ENCODE data around the gene OR6J1. TPM values are rescaled to one million over a fixed set of nuclear protein-coding genes. Genes with fewer than 3 reads are reported as not detected.
"Not testable (repeated sequence)": the region's sequence is repeated elsewhere in the genome, so short reads cannot be mapped to it uniquely, and the experiment has no call there.

OR6J1 gene
- total RNA-seq, 1 experiment from 2014 or later, result not detected

GRCh38 chr14:22656226-22656625, 12.1 kb upstream of the OR6J1 start:
- in situ Hi-C loops (cut with HindIII; ENCODE audit: low sequenced_read_pairs), result no loop called here
- no peak for DNase-seq (ENCODE audit: low spot score)

GRCh38 chr14:22653012-22653621, 9.0 kb upstream of the OR6J1 start:
- peak; percentile 51 for DNase-seq (ENCODE audit: low spot score)
- in situ Hi-C loops (cut with HindIII; ENCODE audit: low sequenced_read_pairs), result loop anchor here (5.0 kb wide), 1 partner anchor 66 kb away; the partner anchor contains the start of gene DAD1

GRCh38 chr14:22651586-22651985, 7.4 kb upstream of the OR6J1 start:
- in situ Hi-C loops (cut with HindIII; ENCODE audit: low sequenced_read_pairs), result loop anchor here (5.0 kb wide), 1 partner anchor 64 kb away; the partner anchor contains the start of gene DAD1
- DNase-seq (ENCODE audit: low spot score), result no peak

GRCh38 chr14:22650960-22651521, 6.9 kb upstream of the OR6J1 start:
- in situ Hi-C loops (cut with HindIII; ENCODE audit: low sequenced_read_pairs), result loop anchor here (5.0 kb wide), 1 partner anchor 64 kb away; the partner anchor contains the start of gene DAD1
- DNase-seq (ENCODE audit: low spot score), result peak; percentile 67

GRCh38 chr14:22650046-22650739, 6.0 kb upstream of the OR6J1 start:
- no peak for DNase-seq (ENCODE audit: low spot score)
- in situ Hi-C loops (cut with HindIII; ENCODE audit: low sequenced_read_pairs), result loop anchor here (5.0 kb wide), 1 partner anchor 63 kb away; the partner anchor contains the start of gene DAD1

GRCh38 chr14:22648506-22648905, 4.4 kb upstream of the OR6J1 start:
- DNase-seq (ENCODE audit: low spot score), result no peak
- in situ Hi-C loops (cut with HindIII; ENCODE audit: low sequenced_read_pairs), result no loop called here

- no peak for DNase-seq (ENCODE audit: low spot score)
- in situ Hi-C loops (cut with HindIII; ENCODE audit: low sequenced_read_pairs), result no loop called here
Measured at GRCh38 chr14:22646570-22647254, 2.6 kb upstream of the OR6J1 start.

- in situ Hi-C loops (cut with HindIII; ENCODE audit: low sequenced_read_pairs), result no loop called here
- DNase-seq (ENCODE audit: low spot score), result no peak
Measured at GRCh38 chr14:22641846-22642245, 2.3 kb downstream of the OR6J1 start.

GRCh38 chr14:22640192-22640591, 4.0 kb downstream of the OR6J1 start:
- no peak for DNase-seq (ENCODE audit: low spot score)
- in situ Hi-C loops (cut with HindIII; ENCODE audit: low sequenced_read_pairs), result no loop called here

GRCh38 chr14:22635980-22636379, 8.2 kb downstream of the OR6J1 start:
- in situ Hi-C loops (cut with HindIII; ENCODE audit: low sequenced_read_pairs); DNase-seq (ENCODE audit: low spot score): not testable (repeated sequence)

GRCh38 chr14:22634233-22634900, 9.8 kb downstream of the OR6J1 start:
- in situ Hi-C loops (cut with HindIII; ENCODE audit: low sequenced_read_pairs), result no loop called here
- DNase-seq (ENCODE audit: low spot score), result no peak

GRCh38 chr14:22630486-22630885, 13.7 kb downstream of the OR6J1 start:
- no peak for DNase-seq (ENCODE audit: low spot score)
- in situ Hi-C loops (cut with HindIII; ENCODE audit: low sequenced_read_pairs), result no loop called here

GRCh38 chr14:22630066-22630465, 14.1 kb downstream of the OR6J1 start:
- DNase-seq (ENCODE audit: low spot score), result no peak
- in situ Hi-C loops (cut with HindIII; ENCODE audit: low sequenced_read_pairs), result no loop called here

GRCh38 chr14:22629361-22629760, 14.8 kb downstream of the OR6J1 start:
- in situ Hi-C loops (cut with HindIII; ENCODE audit: low sequenced_read_pairs), result no loop called here
- DNase-seq (ENCODE audit: low spot score), result no peak

- in situ Hi-C loops (cut with HindIII; ENCODE audit: low sequenced_read_pairs), result no loop called here
- DNase-seq (ENCODE audit: low spot score), result no peak
Measured at GRCh38 chr14:22627506-22628263, 16.5 kb downstream of the OR6J1 start.

GRCh38 chr14:22626590-22626989, 17.6 kb downstream of the OR6J1 start:
- no peak for DNase-seq (ENCODE audit: low spot score)
- in situ Hi-C loops (cut with HindIII; ENCODE audit: low sequenced_read_pairs), result no loop called here

GRCh38 chr14:22623047-22623446, 21.1 kb downstream of the OR6J1 start:
- in situ Hi-C loops (cut with HindIII; ENCODE audit: low sequenced_read_pairs), result no loop called here
- no peak for DNase-seq (ENCODE audit: low spot score)

- no peak for DNase-seq (ENCODE audit: low spot score)
- in situ Hi-C loops (cut with HindIII; ENCODE audit: low sequenced_read_pairs), result no loop called here
Measured at GRCh38 chr14:22622255-22622654, 21.9 kb downstream of the OR6J1 start.

GRCh38 chr14:22615765-22616164, 28.4 kb downstream of the OR6J1 start:
- DNase-seq (ENCODE audit: low spot score); in situ Hi-C loops (cut with HindIII; ENCODE audit: low sequenced_read_pairs): not testable (repeated sequence)

All from G401 (cell line).